Right ventricle myocardium inferior (tissue), 1 donor: Measurements from ENCODE around the gene KBTBD13. TPM values are rescaled to one million over a fixed set of nuclear protein-coding genes. Genes with fewer than 3 reads are reported as not detected.

Source experiments
- ATAC-seq: fragments of 200-7000 bp; cut with Tn5 transposase; one replicate; pipeline ENCODE4 v1.9.1; 2020; ENCODE audit warnings: mild to moderate bottlenecking, moderate library complexity
- DNase-seq: peaks from one replicate; pipeline ENCODE4 v3.0.0; 2021; ENCODE audit errors: missing footprints
- intact Hi-C: fragments of 100-400 bp; cut with DNase I; formaldehyde crosslinking; loops from one replicate; pipeline ENCODE4 v1.11.0; 2022
- total RNA-seq: library from RNA; stranded (reverse); fragmentation: NEBNext Ultra II Directional; extraction: Animal tissue kit (Norgen Biotek cat#: 25700); gene quantifications from one replicate; pipeline ENCODE4 v1.2.1, GENCODE V29; 2021
- donor health status: DM: no; HTN: yes; CAD: no; lungs with severe emphysema.

The KBTBD13 gene
- total RNA-seq, 1 donor from 2014 or later: 8.4 TPM

GRCh38 chr15:65048241-65048640, 28.3 kb upstream of the KBTBD13 start:
- ATAC-seq (no peak), DNase-seq (no peak)
- intact Hi-C loops: no loop called here

- intact Hi-C loops: no loop called here
- ATAC-seq (peak; percentile 87), DNase-seq (peak; percentile 94)
These were observed 27.1 kb upstream of the KBTBD13 start for GRCh38 chr15:65049418-65049840.

GRCh38 chr15:65050270-65050669, 26.3 kb upstream of the KBTBD13 start:
- DNase-seq: no peak
- ATAC-seq: no peak
- intact Hi-C loops: no loop called here

GRCh38 chr15:65051266-65051665, 25.3 kb upstream of the KBTBD13 start:
- ATAC-seq (no peak), DNase-seq (no peak)
- intact Hi-C loops: no loop called here

GRCh38 chr15:65052956-65053355, 23.6 kb upstream of the KBTBD13 start:
- intact Hi-C loops: no loop called here
- DNase-seq: no peak
- no peak for ATAC-seq

GRCh38 chr15:65054333-65055200, 22.0 kb upstream of the KBTBD13 start:
- peak; percentile 80 for ATAC-seq
- peak; percentile 86 for DNase-seq
- intact Hi-C loops: loop anchor here (1.0 to 2.0 kb wide), 2 partner anchors 24 to 47 kb away; no protein-coding TSS in a partner anchor

GRCh38 chr15:65055201-65055870, 21.2 kb upstream of the KBTBD13 start:
- intact Hi-C loops: loop anchor here (2.0 kb wide), 1 partner anchor 23 kb away; no protein-coding TSS in a partner anchor
- DNase-seq (no peak), ATAC-seq (peak; percentile 62)

- DNase-seq (no peak), ATAC-seq (no peak)
- intact Hi-C loops: no loop called here
These were observed 20.4 kb upstream of the KBTBD13 start for GRCh38 chr15:65056106-65056505.

- intact Hi-C loops: no loop called here
- DNase-seq: no peak
- ATAC-seq: no peak
These were observed 19.5 kb upstream of the KBTBD13 start for GRCh38 chr15:65056868-65057548.

GRCh38 chr15:65057549-65057940, 19.0 kb upstream of the KBTBD13 start:
- intact Hi-C loops: no loop called here
- DNase-seq: no peak

GRCh38 chr15:65058394-65059368, 17.9 kb upstream of the KBTBD13 start:
- intact Hi-C loops: no loop called here
- ATAC-seq: no peak
- no peak for DNase-seq

More at GRCh38 chr15:65057549-65057940, 19.0 kb upstream of the KBTBD13 start:
- no peak for ATAC-seq

- intact Hi-C loops: no loop called here
- no peak for DNase-seq
- no peak for ATAC-seq
These were observed 17.2 kb upstream of the KBTBD13 start for GRCh38 chr15:65059369-65059750.

GRCh38 chr15:65059931-65060596, 16.5 kb upstream of the KBTBD13 start:
- DNase-seq (no peak), ATAC-seq (peak; percentile 53)
- intact Hi-C loops: no loop called here

- no peak for DNase-seq
- peak; percentile 34 for ATAC-seq
- intact Hi-C loops: no loop called here
These were observed 15.7 kb upstream of the KBTBD13 start for GRCh38 chr15:65060641-65061397.

- DNase-seq (no peak), ATAC-seq (no peak)
- intact Hi-C loops: no loop called here
These were observed 14.5 kb upstream of the KBTBD13 start for GRCh38 chr15:65062061-65062460.

GRCh38 chr15:65062726-65063125, 13.8 kb upstream of the KBTBD13 start:
- intact Hi-C loops: no loop called here
- no peak for DNase-seq
- ATAC-seq: no peak

GRCh38 chr15:65066001-65066634, 10.4 kb upstream of the KBTBD13 start:
- intact Hi-C loops: no loop called here
- no peak for ATAC-seq
- DNase-seq: no peak
